ENCODE results near the gene KDM4F. TPM values are rescaled to one million over a fixed set of nuclear protein-coding genes. Genes with fewer than 3 reads are reported as not detected.

The KDM4F gene
- total RNA-seq, 1 donor from 2014 or later, result not detected

DNA sequence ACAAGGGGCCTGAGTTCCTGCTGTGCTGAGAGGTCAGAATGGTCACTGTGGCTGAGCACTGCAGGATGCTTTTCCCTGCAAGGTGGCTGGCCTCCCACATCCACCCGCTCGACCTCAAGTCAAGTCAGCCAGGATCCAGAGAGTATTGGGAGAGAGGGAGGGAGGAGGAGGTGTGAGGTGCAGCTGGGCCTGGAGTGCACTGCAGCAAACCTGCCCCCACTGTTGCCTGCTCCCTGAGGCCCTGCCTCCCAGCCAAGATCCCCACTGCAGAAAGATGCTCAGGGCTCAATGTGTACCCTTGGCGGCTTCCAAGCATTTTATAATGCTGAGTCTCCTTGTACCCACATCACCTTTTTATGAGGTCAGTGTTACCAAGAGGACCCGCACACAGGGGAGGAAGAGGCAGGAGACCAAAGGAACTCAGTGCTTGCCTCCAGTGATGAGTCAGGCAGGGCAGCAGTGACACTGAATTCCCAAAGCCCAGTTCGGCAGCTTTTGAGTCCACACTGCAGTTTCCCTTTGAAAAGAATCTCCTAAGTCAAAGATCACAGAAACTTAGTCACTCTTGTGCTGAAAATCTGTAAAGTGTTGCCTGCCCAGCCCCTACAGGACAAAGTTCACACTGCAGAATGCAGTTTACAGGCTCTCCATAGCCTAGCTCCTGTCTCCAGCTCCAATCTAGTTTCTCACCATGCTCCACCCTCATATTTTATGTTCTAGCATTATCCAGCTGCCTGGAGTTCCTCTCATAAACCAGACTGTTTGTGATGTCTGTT lies 43.5 kb downstream of the KDM4F start:
- intact Hi-C loops (cut with DNase I), result no loop called here
- H3K27me3 ChIP-seq, result no peaks in the 10 kb centered on the region
- no peaks in the 10 kb centered on the region for H3K36me3 ChIP-seq
- H3K4me1 ChIP-seq, result peaks cover 15% of the 10 kb centered on the region
- no peak overlapping the region for H3K27ac ChIP-seq
- TF ChIP-seq, protein P1, sequence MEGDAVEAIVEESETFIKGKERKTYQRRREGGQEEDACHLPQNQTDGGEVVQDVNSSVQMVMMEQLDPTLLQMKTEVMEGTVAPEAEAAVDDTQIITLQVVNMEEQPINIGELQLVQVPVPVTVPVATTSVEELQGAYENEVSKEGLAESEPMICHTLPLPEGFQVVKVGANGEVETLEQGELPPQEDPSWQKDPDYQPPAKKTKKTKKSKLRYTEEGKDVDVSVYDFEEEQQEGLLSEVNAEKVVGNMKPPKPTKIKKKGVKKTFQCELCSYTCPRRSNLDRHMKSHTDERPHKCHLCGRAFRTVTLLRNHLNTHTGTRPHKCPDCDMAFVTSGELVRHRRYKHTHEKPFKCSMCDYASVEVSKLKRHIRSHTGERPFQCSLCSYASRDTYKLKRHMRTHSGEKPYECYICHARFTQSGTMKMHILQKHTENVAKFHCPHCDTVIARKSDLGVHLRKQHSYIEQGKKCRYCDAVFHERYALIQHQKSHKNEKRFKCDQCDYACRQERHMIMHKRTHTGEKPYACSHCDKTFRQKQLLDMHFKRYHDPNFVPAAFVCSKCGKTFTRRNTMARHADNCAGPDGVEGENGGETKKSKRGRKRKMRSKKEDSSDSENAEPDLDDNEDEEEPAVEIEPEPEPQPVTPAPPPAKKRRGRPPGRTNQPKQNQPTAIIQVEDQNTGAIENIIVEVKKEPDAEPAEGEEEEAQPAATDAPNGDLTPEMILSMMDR (IDR thresholded peaks at IDR 0.05), result peak; percentile 50
- H3K9me3 ChIP-seq, result no peaks in the 10 kb centered on the region
- H3K4me3 ChIP-seq, result no peak overlapping the region
- ATAC-seq (no peak), DNase-seq (no peak)

DNA sequence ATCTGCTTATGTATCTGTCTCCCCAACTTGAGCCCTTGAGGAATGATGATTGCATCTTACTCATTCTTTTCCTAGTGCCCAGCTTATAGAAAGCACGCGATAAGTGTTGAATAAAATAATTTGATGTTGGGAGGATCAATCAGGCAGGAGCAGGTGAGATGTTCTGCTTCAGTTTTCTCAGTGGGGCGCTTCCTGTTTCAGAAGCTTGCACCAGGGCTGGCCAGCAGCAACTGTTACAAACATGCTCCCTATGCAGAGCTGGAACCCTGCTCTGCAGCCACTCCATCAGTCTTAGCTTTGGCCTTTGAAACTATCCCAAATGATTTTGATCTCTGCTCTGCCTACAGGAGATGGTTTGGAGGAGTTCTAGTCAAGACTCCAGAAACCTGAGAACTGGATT lies 44.3 kb downstream of the KDM4F start:
- Histone ChIP-seq H3K4me3 (no peak overlapping the region), H3K36me3 (no peaks in the 10 kb centered on the region), H3K4me1 (peaks cover 14% of the 10 kb centered on the region), H3K27ac (no peak overlapping the region), H3K9me3 (no peaks in the 10 kb centered on the region), H3K27me3 (no peaks in the 10 kb centered on the region)
- intact Hi-C loops (cut with DNase I), result no loop called here
- DNase-seq (no peak), ATAC-seq (no peak)
- TF ChIP-seq, protein P1 (IDR thresholded peaks at IDR 0.05), result no peak

DNA sequence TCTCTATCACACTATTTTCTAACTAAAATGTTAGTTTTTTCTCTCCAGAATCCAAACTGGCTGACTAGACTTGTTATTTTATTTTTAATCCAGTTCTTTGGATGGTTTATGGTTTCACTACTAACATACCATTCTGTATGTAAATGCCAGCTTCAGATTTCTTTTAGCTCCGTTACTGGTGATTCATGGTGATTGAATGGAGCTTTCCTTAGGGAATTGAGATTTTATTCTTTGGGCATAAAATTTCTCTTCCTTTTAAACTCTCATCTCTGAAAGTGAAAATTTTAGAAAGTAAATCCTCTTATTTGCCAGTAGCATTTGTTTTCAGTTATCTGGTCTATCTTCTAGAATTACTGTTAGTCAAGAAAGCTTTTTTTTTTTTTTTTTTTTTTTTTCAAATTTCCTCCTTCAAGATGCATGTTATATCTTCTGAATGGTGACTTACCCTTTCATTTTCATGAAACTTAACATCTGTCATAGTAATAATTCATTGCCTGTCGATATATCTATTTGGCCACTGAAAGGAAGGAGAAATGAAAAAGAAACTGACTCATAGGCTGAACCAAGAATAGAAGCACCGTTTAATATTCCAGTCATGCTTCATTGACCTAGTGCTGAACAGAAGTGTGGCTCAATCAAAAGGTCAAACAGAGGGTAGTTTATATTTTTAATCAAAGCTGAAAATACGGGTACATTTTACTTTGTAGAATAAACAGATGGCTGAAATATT lies 46.8 kb downstream of the KDM4F start:
- intact Hi-C loops (cut with DNase I), result no loop called here
- H3K4me3 ChIP-seq, result no peak overlapping the region
- TF ChIP-seq, protein P1 (IDR thresholded peaks at IDR 0.05), result no peak
- H3K27ac ChIP-seq, result no peak overlapping the region
- H3K9me3 ChIP-seq, result no peaks in the 10 kb centered on the region
- H3K27me3 ChIP-seq, result no peaks in the 10 kb centered on the region
- H3K36me3 ChIP-seq, result no peaks in the 10 kb centered on the region
- ATAC-seq (no peak), DNase-seq (no peak)
- H3K4me1 ChIP-seq, result peaks cover 3% of the 10 kb centered on the region

DNA sequence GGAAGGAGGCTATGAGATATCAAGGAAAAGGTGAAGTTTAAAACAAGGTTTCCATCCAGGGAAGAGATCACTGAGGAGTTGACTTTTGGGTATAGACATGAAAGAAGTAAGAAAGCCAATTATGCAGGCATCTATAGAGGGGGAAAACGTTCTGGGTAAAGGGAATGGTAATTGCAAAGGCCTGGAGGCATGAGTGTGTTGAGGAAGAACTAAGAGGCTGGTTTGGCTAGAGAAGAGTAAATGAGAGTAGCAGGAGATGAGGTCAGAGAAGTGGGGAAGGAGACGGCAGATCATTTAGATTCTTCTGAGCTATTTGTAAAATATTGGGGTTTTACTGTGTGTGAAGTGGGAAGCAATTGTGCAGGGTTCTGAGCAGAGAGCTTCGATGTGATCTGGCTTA lies 48.0 kb downstream of the KDM4F start:
- Histone ChIP-seq H3K27me3 (no peaks in the 10 kb centered on the region), H3K36me3 (no peaks in the 10 kb centered on the region), H3K4me3 (no peak overlapping the region), H3K27ac (no peak overlapping the region), H3K4me1 (no peaks in the 10 kb centered on the region), H3K9me3 (no peaks in the 10 kb centered on the region)
- TF ChIP-seq, protein P1 (IDR thresholded peaks at IDR 0.05), result no peak
- no peak for DNase-seq
- intact Hi-C loops (cut with DNase I), result no loop called here
- no peak for ATAC-seq

DNA sequence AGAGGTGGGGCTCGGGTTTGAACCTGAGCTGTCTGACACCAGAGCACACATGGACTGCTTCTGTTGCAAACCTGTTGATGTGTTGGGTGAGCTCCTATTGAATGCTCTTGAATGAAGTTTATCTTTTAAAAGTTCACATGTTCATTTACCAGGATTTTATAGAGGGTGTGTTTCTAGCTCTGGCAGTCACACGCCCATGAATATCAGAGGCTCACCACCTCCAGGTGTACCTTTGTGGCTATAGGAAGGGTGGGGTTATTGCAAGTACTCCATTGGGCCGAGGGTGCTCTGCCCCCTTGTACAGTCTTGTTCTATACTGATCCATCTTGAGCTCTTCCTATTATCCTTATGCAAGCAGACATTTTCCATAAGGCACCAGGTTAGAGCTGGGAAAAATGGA lies 49.6 kb downstream of the KDM4F start:
- no peaks in the 10 kb centered on the region for H3K4me1 ChIP-seq
- no peak overlapping the region for H3K4me3 ChIP-seq
- intact Hi-C loops (cut with DNase I), result no loop called here
- no peaks in the 10 kb centered on the region for H3K36me3 ChIP-seq
- ATAC-seq (no peak), DNase-seq (no peak)
- TF ChIP-seq, protein P1 (IDR thresholded peaks at IDR 0.05), result no peak
- no peaks in the 10 kb centered on the region for H3K9me3 ChIP-seq
- H3K27me3 ChIP-seq, result no peaks in the 10 kb centered on the region
- H3K27ac ChIP-seq, result no peak overlapping the region

Measured in upper lobe of right lung (tissue), 1 donor.